GM19351 (cell line): ENCODE results near the gene BACE1.

ENCODE experiments used
- ATAC-seq: cut with Tn5 transposase; IDR thresholded peaks from one replicate; pipeline ENCODE4 v1.9.1; 2021; ENCODE audit warnings: mild to moderate bottlenecking, moderate library complexity; ENCODE audit not compliant: unreplicated experiment

The BACE1 gene

GRCh38 chr11:117309310-117309709 is 6.7 kb downstream of the BACE1 start:
- ATAC-seq = no peak

GRCh38 chr11:117305145-117305544 is 10.9 kb downstream of the BACE1 start:
- ATAC-seq = no peak

GRCh38 chr11:117303646-117304315 is 12.3 kb downstream of the BACE1 start:
- ATAC-seq = no peak

GRCh38 chr11:117303101-117303500 is 13.0 kb downstream of the BACE1 start:
- ATAC-seq = no peak

GRCh38 chr11:117302228-117302627 is 13.8 kb downstream of the BACE1 start:
- peak; percentile 51 for ATAC-seq

- no peak for ATAC-seq
Measured at GRCh38 chr11:117300773-117301172, 15.3 kb downstream of the BACE1 start.

GRCh38 chr11:117300283-117300663 is 15.8 kb downstream of the BACE1 start:
- ATAC-seq = no peak

GRCh38 chr11:117299351-117300282 is 16.4 kb downstream of the BACE1 start:
- no peak for ATAC-seq

- no peak for ATAC-seq
Measured at GRCh38 chr11:117298195-117298594, 17.9 kb downstream of the BACE1 start.

- no peak for ATAC-seq
Measured at GRCh38 chr11:117296881-117297280, 19.2 kb downstream of the BACE1 start.

GRCh38 chr11:117295438-117296137 is 20.5 kb downstream of the BACE1 start:
- ATAC-seq = no peak

GRCh38 chr11:117292616-117293015 is 23.4 kb downstream of the BACE1 start:
- ATAC-seq = no peak

- ATAC-seq = no peak
Measured at GRCh38 chr11:117290809-117291396, 25.2 kb downstream of the BACE1 start, which contains the start of gene BACE1-AS. TSS of gene BACE1-AS (plus strand) at chr11:117291346.

- ATAC-seq = no peak
Measured at GRCh38 chr11:117289795-117290194, 26.3 kb downstream of the BACE1 start.

GRCh38 chr11:117287668-117288067 is 28.4 kb downstream of the BACE1 start:
- ATAC-seq = no peak

GRCh38 chr11:117286588-117286987 is 29.5 kb downstream of the BACE1 start:
- ATAC-seq = no peak

- no peak for ATAC-seq
Measured at GRCh38 chr11:117284053-117284452, 32.0 kb downstream of the BACE1 start.

GRCh38 chr11:117282956-117283355 is 33.1 kb downstream of the BACE1 start:
- ATAC-seq = no peak

GRCh38 chr11:117281869-117282268 is 34.2 kb downstream of the BACE1 start:
- ATAC-seq = no peak

GRCh38 chr11:117281159-117281558 is 34.9 kb downstream of the BACE1 start:
- ATAC-seq = no peak
